Kidney epithelial cell (primary cell): ENCODE measurements around the gene ZDHHC22. TPM values are rescaled to one million over a fixed set of nuclear protein-coding genes. Genes with fewer than 3 reads are reported as not detected.

Experiments
- DNase-seq: peaks from one replicate; pipeline ENCODE4 v3.0.0-alpha.2; 2010; ENCODE audit warnings: low read depth
- H3K27me3 ChIP-seq: 2 replicates; pipeline ENCODE4 v1.6.0; 2011; ENCODE audit warnings: low read length; ENCODE audit not compliant: control insufficient read depth, insufficient read depth
- H3K36me3 ChIP-seq: 2 replicates; pipeline ENCODE4 v1.5.1; 2011; ENCODE audit warnings: low read length; ENCODE audit not compliant: control insufficient read depth, insufficient read depth
- H3K4me3 ChIP-seq: 2 replicates; pipeline ENCODE4 v1.5.1; 2011; ENCODE audit warnings: low read depth, mild to moderate bottlenecking, control low read depth, low read length
- CTCF ChIP-seq: IDR thresholded peaks from 2 replicates; pipeline ENCODE4 v1.5.1; 2011; ENCODE audit warnings: mild to moderate bottlenecking, moderate library complexity, low read length, control low read depth, inconsistent platforms; ENCODE audit not compliant: insufficient read depth, poor library complexity, severe bottlenecking
- total RNA-seq: library from RNA; depleted of rRNA; stranded (reverse); fragments of >200 nt; gene quantifications from 2 replicates; pipeline ENCODE4 v1.2.3, GENCODE V29; 2015

The ZDHHC22 gene
- total RNA-seq, 1 donor from 2014 or later: 0.21 TPM

- DNase-seq: peak; percentile 12
- H3K4me3 ChIP-seq: no peak overlapping the region
- peaks cover 59% of the 10 kb centered on the region for H3K27me3 ChIP-seq
- no peaks in the 10 kb centered on the region for H3K36me3 ChIP-seq
- no peak for TF ChIP-seq CTCF
Observed at GRCh38 chr14:77128414-77128891, 13.1 kb downstream of the ZDHHC22 start.

GRCh38 chr14:77126461-77126990, 15.1 kb downstream of the ZDHHC22 start:
- H3K27me3 ChIP-seq: peaks cover 47% of the 10 kb centered on the region
- TF ChIP-seq CTCF: no peak
- H3K4me3 ChIP-seq: no peak overlapping the region
- no peak for DNase-seq
- no peaks in the 10 kb centered on the region for H3K36me3 ChIP-seq

- Histone ChIP-seq H3K4me3 (no peak overlapping the region), H3K36me3 (no peaks in the 10 kb centered on the region), H3K27me3 (peaks cover 43% of the 10 kb centered on the region)
- TF ChIP-seq CTCF: no peak
- no peak for DNase-seq
Observed at GRCh38 chr14:77125823-77126325, 15.7 kb downstream of the ZDHHC22 start.

GRCh38 chr14:77125281-77125801, 16.2 kb downstream of the ZDHHC22 start:
- TF ChIP-seq CTCF: no peak
- Histone ChIP-seq H3K36me3 (no peaks in the 10 kb centered on the region), H3K27me3 (peaks cover 43% of the 10 kb centered on the region), H3K4me3 (no peak overlapping the region)
- no peak for DNase-seq

GRCh38 chr14:77124345-77125280, 17.0 kb downstream of the ZDHHC22 start:
- TF ChIP-seq CTCF: no peak
- H3K36me3 ChIP-seq: no peaks in the 10 kb centered on the region
- peak overlapping the region; percentile 34 for H3K4me3 ChIP-seq
- no peak for DNase-seq
- peaks cover 38% of the 10 kb centered on the region for H3K27me3 ChIP-seq
